SIG-M5 (cell line): ENCODE measurements around the gene OTOG.

ENCODE experiments used
- DNase-seq: peaks from one replicate; lab custom pipeline; 2025; lab: John Stamatoyannopoulos, UW

Gene OTOG

GRCh38 chr11:17633987-17634775, 87.1 kb downstream of the OTOG start:
- DNase-seq, result no peak

GRCh38 chr11:17634776-17635550, 87.9 kb downstream of the OTOG start:
- no peak for DNase-seq

- DNase-seq, result no peak
Measured at GRCh38 chr11:17635551-17635938, 88.5 kb downstream of the OTOG start.

GRCh38 chr11:17636721-17637120, 89.7 kb downstream of the OTOG start:
- DNase-seq, result no peak

DNA sequence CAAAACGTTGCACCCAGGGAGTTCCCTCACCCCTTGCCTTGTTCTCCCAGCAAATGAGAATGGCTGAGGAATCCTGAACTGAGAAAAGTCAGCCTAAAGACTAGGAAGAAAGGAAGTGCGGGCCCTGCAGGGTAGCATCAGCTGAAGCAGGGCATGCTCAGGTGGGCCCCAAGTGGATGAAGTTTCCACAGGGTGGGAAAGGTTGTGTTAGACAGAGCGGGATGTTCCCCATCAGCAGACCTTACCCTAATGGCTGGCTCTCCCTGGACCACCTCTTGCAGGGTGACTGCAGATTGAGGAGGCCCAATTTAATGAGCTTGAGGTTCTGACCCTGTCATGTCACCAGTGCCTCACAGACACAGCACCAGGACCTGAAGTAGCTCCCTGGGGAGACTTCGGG, 90.8 kb downstream of the OTOG start:
- no peak for DNase-seq

GRCh38 chr11:17638311-17638710, 91.3 kb downstream of the OTOG start:
- DNase-seq, result no peak

- DNase-seq, result no peak
Measured at GRCh38 chr11:17639091-17639490, 92.0 kb downstream of the OTOG start.

DNA sequence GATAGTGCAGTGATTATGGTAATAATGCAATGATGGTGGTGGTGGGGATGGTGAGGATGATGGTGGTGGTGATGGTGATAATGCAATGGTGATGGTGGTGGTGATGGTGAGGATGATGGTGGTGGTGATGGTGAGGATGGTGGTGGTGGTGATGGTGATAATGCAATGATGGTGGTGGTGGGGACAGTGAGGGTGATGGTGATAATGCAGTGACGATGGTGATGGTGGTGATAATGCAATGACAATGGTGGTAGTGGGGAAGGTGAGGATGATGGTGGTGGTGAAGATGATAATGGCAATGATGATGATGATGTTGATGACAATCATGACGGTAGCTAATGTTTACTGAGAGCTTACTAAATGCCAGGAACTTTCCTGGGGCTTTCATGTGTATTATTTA, 92.7 kb downstream of the OTOG start:
- DNase-seq, result no peak

- no peak for DNase-seq
Measured at GRCh38 chr11:17640493-17641164, 93.6 kb downstream of the OTOG start.

DNA sequence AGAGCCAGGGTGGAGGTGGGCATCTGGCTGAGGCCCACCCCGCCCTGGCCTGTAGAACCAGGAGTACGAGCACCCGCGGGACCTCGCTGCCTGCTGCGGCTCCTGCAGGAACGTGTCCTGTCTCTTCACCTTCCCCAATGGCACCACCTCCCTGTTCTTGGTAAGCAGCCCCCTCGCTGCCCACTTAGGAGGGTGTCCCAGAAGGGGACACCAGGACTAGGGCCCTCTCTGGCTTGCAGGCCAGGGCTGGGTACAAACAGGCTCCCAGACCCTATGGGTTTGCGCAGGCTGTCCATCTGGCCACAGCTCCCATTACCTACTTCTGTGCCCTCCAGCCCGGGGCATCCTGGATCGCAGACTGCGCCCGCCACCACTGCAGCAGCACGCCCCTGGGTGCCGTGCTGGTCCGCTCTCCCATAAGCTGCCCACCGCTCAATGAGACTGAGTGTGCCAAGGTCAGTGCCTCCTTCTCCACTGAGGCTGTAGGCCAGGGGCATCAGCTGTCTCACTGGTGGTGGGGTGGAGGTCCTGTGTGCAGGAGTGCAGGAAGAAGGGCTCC, 94.8 kb downstream of the OTOG start:
- DNase-seq, result no peak

DNA sequence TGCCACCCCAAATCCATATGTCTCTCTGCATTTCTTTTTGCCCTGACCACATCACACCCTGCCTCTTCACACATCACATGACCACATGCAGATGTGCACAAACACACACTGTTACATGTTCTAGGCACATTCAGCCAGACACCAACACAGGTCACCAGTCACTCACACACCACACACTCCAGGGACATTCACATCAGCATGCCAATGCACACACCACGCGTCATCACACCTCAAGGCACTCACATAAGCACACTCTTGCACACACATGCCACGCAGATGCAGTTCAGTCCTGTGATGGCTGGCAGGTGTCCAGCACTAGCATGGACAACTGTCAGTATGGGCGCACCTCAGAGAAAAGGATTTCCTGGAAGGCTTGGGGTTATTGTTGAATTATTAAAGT, 95.3 kb downstream of the OTOG start:
- DNase-seq, result no peak

DNA sequence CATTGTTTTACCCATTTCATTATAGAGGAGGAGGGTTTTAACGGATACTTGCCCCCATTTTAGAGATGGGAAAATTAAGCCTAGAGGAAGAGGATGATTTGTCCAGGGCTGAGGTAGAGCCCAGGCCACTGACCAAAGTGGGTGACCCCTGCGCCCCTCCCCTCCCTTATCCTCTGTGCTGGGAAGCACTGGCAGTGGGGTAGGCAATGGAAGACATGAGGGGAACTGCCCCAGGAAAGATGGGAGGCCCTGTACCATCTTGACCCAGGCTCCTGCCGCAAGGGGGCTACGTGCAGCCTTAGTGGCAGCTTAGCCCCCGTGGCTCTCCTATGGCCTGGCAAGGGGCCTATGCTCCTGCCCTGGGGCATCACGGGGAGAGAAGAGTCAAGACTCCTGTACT, 95.9 kb downstream of the OTOG start:
- no peak for DNase-seq

DNA sequence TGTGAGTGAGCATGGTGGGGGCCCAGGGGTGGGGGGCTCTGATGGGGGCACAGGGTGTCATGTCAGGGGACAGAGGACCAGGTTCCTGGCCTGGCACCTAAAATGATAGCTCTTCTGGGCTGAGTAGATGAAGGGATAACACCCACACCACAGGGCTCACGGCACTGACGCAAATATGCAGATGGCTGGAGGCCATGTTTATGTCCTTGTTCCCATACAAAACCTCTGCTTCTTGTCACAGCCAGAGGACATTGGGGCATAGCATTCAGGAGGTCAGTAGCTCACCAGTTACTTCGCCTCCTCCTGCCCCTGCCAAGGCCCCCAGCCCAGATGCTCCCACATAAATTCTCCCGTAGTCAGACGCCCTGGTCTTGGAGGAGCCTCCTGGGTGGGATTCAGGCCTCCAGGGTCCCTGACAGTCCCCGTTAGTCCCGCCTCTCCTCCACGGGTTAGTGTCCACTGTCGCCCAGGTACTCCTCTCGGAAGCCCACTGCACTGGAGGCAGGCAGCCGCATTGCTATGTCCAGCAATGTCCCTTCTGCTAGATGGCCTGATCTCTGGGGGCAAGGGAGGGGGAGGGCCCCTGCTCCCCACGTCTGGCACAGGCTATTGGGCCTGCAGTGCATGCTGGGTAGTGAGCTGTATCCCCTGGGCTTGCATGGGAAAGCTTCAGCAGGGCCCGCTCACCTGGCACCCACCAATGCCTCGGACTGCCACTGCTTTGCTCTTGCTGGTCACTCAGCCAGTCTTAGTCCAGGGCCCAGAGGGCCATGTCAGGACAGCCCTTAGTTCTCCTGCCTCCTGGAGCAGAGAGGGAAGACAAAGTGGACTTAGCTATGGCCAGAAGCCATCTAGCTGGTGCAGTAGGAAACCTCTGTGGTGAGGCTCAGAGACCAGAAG, 96.7 kb downstream of the OTOG start:
- DNase-seq, result no peak

DNA sequence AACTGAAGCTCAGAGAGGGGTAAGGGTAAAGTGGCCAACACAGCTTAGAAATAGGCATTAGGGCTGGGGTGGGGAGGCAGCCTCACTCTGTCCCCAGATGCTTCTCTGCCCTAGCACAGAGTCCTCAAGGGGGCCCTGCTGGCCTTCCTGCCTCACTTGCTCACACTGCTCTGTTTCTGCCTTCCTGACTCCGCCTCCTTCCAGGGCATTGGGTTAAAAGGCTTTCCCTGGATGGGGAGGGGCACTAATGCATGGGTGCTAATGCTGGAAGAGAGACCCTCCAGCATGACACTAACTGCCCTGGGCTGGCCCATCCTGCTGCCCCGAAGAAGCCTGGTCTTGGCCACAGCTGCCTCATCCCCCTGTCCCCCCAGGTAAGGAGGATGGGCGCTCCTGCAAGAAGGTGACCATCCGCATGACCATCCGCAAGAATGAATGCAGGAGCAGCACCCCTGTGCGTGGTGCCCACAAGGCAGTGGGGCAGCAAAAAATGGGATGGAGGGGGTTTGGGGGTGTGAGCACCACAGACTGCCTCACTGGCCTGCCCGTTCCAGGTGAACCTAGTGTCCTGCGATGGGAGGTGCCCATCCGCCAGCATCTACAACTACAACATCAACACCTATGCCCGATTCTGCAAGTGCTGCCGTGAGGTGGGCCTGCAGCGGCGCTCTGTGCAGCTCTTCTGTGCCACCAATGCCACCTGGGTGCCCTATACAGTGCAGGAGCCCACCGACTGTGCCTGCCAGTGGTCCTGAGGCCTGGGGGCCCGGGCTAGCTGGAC, 98.3 kb downstream of the OTOG start:
- DNase-seq, result no peak

DNA sequence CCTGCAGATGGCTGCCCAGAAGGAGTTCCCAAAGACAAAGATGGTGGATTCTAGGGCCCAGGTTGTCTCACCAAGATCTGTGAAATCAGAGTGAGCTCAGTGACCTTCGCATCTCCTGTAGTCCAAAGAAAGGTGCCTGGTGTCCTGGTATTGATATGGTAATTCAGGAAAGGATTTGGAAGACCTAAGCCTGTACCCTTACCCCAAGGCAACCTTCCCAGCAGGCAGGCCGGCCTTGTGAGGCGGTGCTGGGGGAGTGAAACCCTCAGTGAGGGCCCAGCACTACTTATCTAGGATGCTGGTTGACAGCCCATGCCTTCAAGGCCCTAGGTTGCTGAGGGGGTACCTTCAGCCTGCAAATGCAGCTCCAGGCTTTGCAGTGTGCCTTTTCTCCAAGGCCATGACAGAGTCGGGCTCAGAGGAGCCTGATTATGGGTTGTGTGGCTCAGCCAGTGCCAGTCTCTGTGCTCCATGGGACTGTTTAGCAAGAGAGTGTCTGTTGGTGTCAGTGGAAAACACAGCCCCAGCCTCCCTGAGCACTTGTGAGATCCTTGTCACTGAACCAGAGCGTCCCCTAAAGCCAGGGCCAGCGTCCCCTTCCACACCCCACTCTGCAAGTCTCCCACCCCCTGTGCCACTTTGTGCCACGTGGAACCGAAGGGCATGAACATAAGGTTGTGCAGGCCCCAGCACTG, 99.5 kb downstream of the OTOG start:
- no peak for DNase-seq

GRCh38 chr11:17648528-17648927, 101.5 kb downstream of the OTOG start:
- no peak for DNase-seq

DNA sequence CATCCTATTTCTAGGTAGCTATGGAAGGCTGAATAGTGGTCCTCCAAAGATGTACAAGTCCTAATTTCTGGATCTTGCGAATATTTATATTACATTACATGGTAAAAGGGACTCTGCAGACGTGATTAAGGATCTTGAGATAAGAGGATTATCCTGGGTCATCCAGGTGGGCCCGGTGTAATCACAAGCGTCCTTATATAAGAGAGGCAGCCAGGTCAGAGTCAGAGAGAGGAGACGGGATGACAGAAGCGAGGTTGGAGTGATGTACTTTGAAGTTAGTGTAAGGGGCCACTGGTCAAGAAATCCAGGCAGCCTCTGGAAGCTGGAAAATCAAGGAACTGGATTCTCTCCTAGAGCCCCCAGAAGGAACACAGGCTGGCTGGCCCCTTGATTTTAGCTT, 102.2 kb downstream of the OTOG start:
- no peak for DNase-seq

GRCh38 chr11:17649696-17650095, 102.6 kb downstream of the OTOG start:
- no peak for DNase-seq

DNA sequence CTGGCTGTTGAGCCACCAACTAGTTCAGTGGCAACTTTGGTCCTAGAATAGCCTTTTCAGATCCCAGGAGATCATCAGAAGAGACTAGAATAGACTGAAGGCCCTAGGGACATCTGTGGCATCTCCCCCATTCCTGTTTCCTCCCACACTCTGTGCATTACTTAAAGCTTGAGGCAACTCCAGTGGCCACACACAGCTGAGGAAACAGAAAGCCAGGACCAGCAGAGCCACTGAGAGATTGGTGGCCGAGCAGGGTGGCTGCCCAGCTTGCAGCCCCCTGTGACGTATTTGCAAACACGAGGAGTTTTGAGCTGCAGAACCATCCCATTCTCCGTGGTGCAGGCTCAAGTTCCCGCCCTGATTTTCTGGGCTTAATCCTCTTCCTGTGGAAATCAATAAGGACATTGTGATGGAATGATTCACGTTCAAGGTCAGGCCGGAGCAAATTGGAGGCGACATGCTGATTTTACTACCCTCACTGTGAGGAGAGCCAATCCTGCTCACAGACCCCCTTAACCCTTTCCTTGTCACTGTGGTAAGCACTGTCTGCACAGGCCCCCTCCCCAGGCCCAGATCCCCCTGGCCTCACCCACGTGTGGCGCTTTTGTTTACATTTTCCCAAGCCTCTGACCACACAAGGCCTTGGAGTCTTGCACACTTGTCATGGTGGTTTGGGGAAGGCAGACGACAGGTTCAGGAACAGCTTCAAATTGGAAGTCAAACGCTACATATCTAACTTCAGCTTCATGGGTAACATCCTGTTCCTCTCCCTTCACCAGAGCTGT, 103.3 kb downstream of the OTOG start:
- no peak for DNase-seq
